ENCODE measurements around the gene DEPDC1. TPM values are rescaled to one million over a fixed set of nuclear protein-coding genes. Genes with fewer than 3 reads are reported as not detected.
"Not testable (repeated sequence)": the region's sequence is repeated elsewhere in the genome, so short reads cannot be mapped to it uniquely, and the experiment has no call there.

The DEPDC1 gene
- total RNA-seq, 1 donor from 2014 or later: 0.21 TPM

GRCh38 chr1:68478662-68479061 is 18.2 kb downstream of the DEPDC1 start:
- DNase-seq (ENCODE audit: low spot score): no peak

- not testable (repeated sequence) for DNase-seq (ENCODE audit: low spot score)
These were observed 20.3 kb downstream of the DEPDC1 start for GRCh38 chr1:68476626-68477025.

GRCh38 chr1:68473060-68473459 is 23.8 kb downstream of the DEPDC1 start:
- no peak for DNase-seq (ENCODE audit: low spot score)

- no peak for DNase-seq (ENCODE audit: low spot score)
These were observed 26.4 kb downstream of the DEPDC1 start for GRCh38 chr1:68470388-68470970.

- DNase-seq (ENCODE audit: low spot score): no peak
These were observed 32.0 kb downstream of the DEPDC1 start for GRCh38 chr1:68464891-68465290.

GRCh38 chr1:68460935-68461334 is 35.9 kb downstream of the DEPDC1 start:
- no peak for DNase-seq (ENCODE audit: low spot score)

- DNase-seq (ENCODE audit: low spot score): no peak
These were observed 37.1 kb downstream of the DEPDC1 start for GRCh38 chr1:68459796-68460195.

- DNase-seq (ENCODE audit: low spot score): no peak
These were observed 37.8 kb downstream of the DEPDC1 start for GRCh38 chr1:68459091-68459490.

- DNase-seq (ENCODE audit: low spot score): no peak
These were observed 40.7 kb downstream of the DEPDC1 start for GRCh38 chr1:68456202-68456601.

GRCh38 chr1:68454534-68454933 is 42.3 kb downstream of the DEPDC1 start:
- no peak for DNase-seq (ENCODE audit: low spot score)

- DNase-seq (ENCODE audit: low spot score): no peak
These were observed 43.7 kb downstream of the DEPDC1 start for GRCh38 chr1:68453060-68453670.

- no peak for DNase-seq (ENCODE audit: low spot score)
These were observed 47.0 kb downstream of the DEPDC1 start, which contains the start of gene RPE65 for GRCh38 chr1:68449901-68450300. TSS of gene RPE65 (minus strand) at chr1:68449954. CDS start at chr1:68449905, 49 bp downstream.

GRCh38 chr1:68448365-68448764 is 48.5 kb downstream of the DEPDC1 start:
- no peak for DNase-seq (ENCODE audit: low spot score)

- DNase-seq (ENCODE audit: low spot score): no peak
These were observed 51.2 kb downstream of the DEPDC1 start for GRCh38 chr1:68445709-68446108.

GRCh38 chr1:68442822-68443556 is 53.9 kb downstream of the DEPDC1 start:
- DNase-seq (ENCODE audit: low spot score): no peak

GRCh38 chr1:68442006-68442405 is 54.9 kb downstream of the DEPDC1 start:
- no peak for DNase-seq (ENCODE audit: low spot score)

- no peak for DNase-seq (ENCODE audit: low spot score)
These were observed 58.6 kb downstream of the DEPDC1 start for GRCh38 chr1:68438310-68438709.

- DNase-seq (ENCODE audit: low spot score): no peak
These were observed 63.5 kb downstream of the DEPDC1 start for GRCh38 chr1:68433395-68433794.

- no peak for DNase-seq (ENCODE audit: low spot score)
These were observed 65.8 kb downstream of the DEPDC1 start for GRCh38 chr1:68431076-68431475.

GRCh38 chr1:68429233-68429808 is 67.6 kb downstream of the DEPDC1 start:
- DNase-seq (ENCODE audit: low spot score): no peak

GRCh38 chr1:68426594-68426993 is 70.3 kb downstream of the DEPDC1 start:
- DNase-seq (ENCODE audit: low spot score): no peak
